Testis (tissue), 2 donors: ENCODE results near the gene CELF2.

Experiments used
- CTCF ChIP-seq, 3 experiments: fragments of 450-650 bp in 2 of 3; fragments of 200-600 bp in 1 of 3; sonication (generic) in 1 of 3; IDR thresholded peaks; one replicate each; pipeline ENCODE4 v1.5.1; 2016 to 2019; ENCODE audit warnings: antibody characterized with exemption in 3 of 3, mild to moderate bottlenecking in 2 of 3, moderate library complexity in 1 of 3
- POLR2A ChIP-seq: fragments of 450-650 bp; IDR thresholded peaks from one replicate; pipeline ENCODE4 v1.6.1; 2017; ENCODE audit warnings: antibody characterized with exemption, mild to moderate bottlenecking, moderate library complexity

DNA sequence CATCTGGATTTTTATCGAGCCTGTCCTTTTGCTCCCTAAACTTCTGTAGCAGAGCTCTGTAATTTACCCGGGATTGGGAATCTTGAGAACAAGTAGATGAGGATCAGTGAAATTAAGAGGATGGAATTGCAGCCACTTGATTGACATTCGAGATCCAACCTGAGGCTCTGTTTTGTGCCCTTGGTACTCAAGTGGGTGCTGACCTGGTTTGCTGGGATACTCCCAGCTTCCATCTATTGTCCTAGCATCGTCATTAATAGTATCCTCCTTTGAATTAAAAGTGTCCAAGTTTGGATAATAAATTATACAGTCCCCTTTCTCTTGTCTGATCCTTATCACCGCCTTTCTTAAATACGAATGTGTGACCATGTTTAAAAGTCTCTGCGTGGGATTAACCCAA, 17.1 kb downstream of the CELF2 start:
- no peak for TF ChIP-seq POLR2A
- TF ChIP-seq CTCF (IDR thresholded peaks at IDR 0.05), result no peak
